C4-2B (cell line): ENCODE data around the gene SCRT2.
"Not testable (repeated sequence)": the region's sequence is repeated elsewhere in the genome, so short reads cannot be mapped to it uniquely, and the experiment has no call there.

Experiments used
- ZFX ChIP-seq: fragments of 450-650 bp; IDR thresholded peaks from 2 replicates; pipeline ENCODE4 v1.6.1; 2017
- TF ChIP-seq, protein P1 (sequence below): fragments of 450-650 bp; conservative IDR thresholded peaks from 2 replicates; pipeline ENCODE4 v1.5.1; 2017; ENCODE audit warnings: mild to moderate bottlenecking

GRCh38 chr20:724797-725196 lies 49.2 kb upstream of the SCRT2 start:
- TF ChIP-seq, protein P1, sequence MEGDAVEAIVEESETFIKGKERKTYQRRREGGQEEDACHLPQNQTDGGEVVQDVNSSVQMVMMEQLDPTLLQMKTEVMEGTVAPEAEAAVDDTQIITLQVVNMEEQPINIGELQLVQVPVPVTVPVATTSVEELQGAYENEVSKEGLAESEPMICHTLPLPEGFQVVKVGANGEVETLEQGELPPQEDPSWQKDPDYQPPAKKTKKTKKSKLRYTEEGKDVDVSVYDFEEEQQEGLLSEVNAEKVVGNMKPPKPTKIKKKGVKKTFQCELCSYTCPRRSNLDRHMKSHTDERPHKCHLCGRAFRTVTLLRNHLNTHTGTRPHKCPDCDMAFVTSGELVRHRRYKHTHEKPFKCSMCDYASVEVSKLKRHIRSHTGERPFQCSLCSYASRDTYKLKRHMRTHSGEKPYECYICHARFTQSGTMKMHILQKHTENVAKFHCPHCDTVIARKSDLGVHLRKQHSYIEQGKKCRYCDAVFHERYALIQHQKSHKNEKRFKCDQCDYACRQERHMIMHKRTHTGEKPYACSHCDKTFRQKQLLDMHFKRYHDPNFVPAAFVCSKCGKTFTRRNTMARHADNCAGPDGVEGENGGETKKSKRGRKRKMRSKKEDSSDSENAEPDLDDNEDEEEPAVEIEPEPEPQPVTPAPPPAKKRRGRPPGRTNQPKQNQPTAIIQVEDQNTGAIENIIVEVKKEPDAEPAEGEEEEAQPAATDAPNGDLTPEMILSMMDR: not testable (repeated sequence)
- TF ChIP-seq ZFX: not testable (repeated sequence)
